Airway epithelial cell (primary cell): ENCODE measurements around the gene GOSR1. TPM values are rescaled to one million over a fixed set of nuclear protein-coding genes. Genes with fewer than 3 reads are reported as not detected.

ENCODE experiments used
- total RNA-seq: library from RNA; depleted of rRNA; stranded (reverse); fragments of >200 nt; gene quantifications from 2 replicates; pipeline ENCODE4 v1.2.3, GENCODE V29; 2015

GOSR1 gene
- total RNA-seq = 11.5 and 20.2 TPM in 2 replicates

DNA sequence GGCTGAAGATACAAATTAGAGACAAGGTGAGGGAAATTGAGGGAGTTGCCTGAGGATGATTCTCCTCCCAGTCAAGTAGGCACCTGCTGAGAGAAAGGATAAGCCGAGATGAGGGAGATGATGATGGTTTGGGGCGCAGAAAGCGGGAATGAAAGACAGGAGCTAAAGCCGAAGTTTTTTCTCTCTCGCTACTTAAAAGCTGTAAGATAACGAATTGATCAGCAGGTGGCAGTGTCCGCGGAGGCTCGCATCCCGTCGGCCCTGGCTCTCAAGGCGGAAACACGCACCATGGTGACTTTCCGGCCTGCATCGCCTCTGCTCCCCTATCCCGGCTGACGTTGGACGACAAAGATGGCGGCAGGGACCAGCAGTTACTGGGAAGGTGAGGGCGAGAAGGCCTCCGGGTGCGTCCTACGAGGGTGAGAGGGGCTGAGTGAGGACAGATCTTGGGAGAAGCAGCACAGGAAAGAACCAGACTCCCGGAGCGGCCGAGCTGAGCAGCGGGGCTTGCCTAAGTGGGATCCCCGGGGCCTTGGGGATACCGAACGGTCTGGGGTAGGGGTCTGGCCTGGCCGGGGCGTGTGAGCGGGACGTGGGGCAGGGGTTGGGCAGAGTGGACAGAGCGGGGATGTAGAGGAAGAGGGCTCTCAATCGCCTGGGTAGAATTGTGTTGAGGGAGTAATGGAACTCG lies at the start of gene GOSR1:
TSS of gene GOSR1 (plus strand) at position 326 of the 691 bp plus-strand sequence. CDS start at position 352, 26 bp downstream.

Other genes starting within 250 kb of the GOSR1 start
- gene SLC6A4, start 241.7 kb upstream of the GOSR1 start, total RNA-seq = 0.14 and 0.46 TPM in 2 replicates
- gene BLMH, start 185.5 kb upstream of the GOSR1 start, total RNA-seq = 19.6 and 23.1 TPM in 2 replicates
- gene TMIGD1, start 143.4 kb upstream of the GOSR1 start, total RNA-seq = not detected in 2 replicates
- 71.0 and 119 TPM in 2 replicates for gene CPD, start 98.5 kb upstream of the GOSR1 start, total RNA-seq